Esophagus muscularis mucosa (tissue), 4 donors: ENCODE results near the gene LCN2.

Source experiments
- CTCF ChIP-seq, 3 experiments: fragments of 200-600 bp in 2 of 3; fragments of 450-650 bp in 1 of 3; sonication (generic) in 2 of 3; IDR thresholded peaks; one replicate each; pipeline ENCODE4 v1.5.1; 2017 to 2019; ENCODE audit warnings: antibody characterized with exemption in 3 of 3, mild to moderate bottlenecking in 2 of 3, moderate library complexity in 1 of 3
- EP300 ChIP-seq: sonication (generic); formaldehyde crosslinking; IDR thresholded peaks from one replicate; pipeline ENCODE4 v1.6.1; 2017; ENCODE audit warnings: antibody characterized with exemption
- POLR2A ChIP-seq: fragments of 450-650 bp; IDR thresholded peaks from one replicate; pipeline ENCODE4 v1.6.1; 2017; ENCODE audit warnings: antibody characterized with exemption, moderate library complexity, mild to moderate bottlenecking, low read depth
- POLR2AphosphoS5 ChIP-seq, 2 donors: sonication (generic); formaldehyde crosslinking; IDR thresholded peaks; one replicate each; pipeline ENCODE4 v1.6.1; 2017; ENCODE audit warnings: antibody characterized with exemption in 2 of 2

- no peak for TF ChIP-seq CTCF (IDR thresholded peaks at IDR 0.05)
- no peak for TF ChIP-seq POLR2A
- no peak for TF ChIP-seq EP300
- TF ChIP-seq POLR2AphosphoS5 (IDR thresholded peaks at IDR 0.05), result no peak
These were observed 48.7 kb upstream of the LCN2 start for GRCh38 chr9:128100581-128100980.
